ENCODE measurements around the gene ARID3C.

The ARID3C gene

GRCh38 chr9:34627716-34628655 lies 880 bp downstream of the ARID3C start:
- DNase-seq: no peak

- no peak for DNase-seq
Measured at GRCh38 chr9:34625186-34625486, 3.7 kb downstream of the ARID3C start.

- DNase-seq: no peak
Measured at GRCh38 chr9:34624475-34625185, 4.2 kb downstream of the ARID3C start.

GRCh38 chr9:34623374-34624235 lies 5.3 kb downstream of the ARID3C start:
- peak in 1 of 4 experiments; percentile 36 for DNase-seq

GRCh38 chr9:34620061-34620994 lies 8.5 kb downstream of the ARID3C start, which contains the start of gene DCTN3:
Gene DCTN3 (minus strand): TSS chr9:34620495. CDS start chr9:34620464, 31 bp downstream.
- DNase-seq: peak; percentile 69 to 84 (median 74)

- no peak for DNase-seq
Measured at GRCh38 chr9:34615132-34615531, 13.7 kb downstream of the ARID3C start.

- DNase-seq: peak; percentile 21 to 56 (median 42)
Measured at GRCh38 chr9:34612788-34613390, 16.0 kb downstream of the ARID3C start.

GRCh38 chr9:34611811-34612787 lies 16.8 kb downstream of the ARID3C start, which contains the start of gene RPP25L:
Gene RPP25L (minus strand): TSS chr9:34612097. CDS start chr9:34611296, 801 bp downstream.
- DNase-seq: peak; percentile 56 to 86 (median 63)

- no peak for DNase-seq
Measured at GRCh38 chr9:34611251-34611810, 17.5 kb downstream of the ARID3C start.

- no peak for DNase-seq
Measured at GRCh38 chr9:34610434-34611206, 18.2 kb downstream of the ARID3C start.

- DNase-seq: no peak
Measured at GRCh38 chr9:34607331-34607730, 21.5 kb downstream of the ARID3C start.

- no peak for DNase-seq
Measured at GRCh38 chr9:34606905-34607304, 22.0 kb downstream of the ARID3C start.

- no peak for DNase-seq
Measured at GRCh38 chr9:34606190-34606589, 22.7 kb downstream of the ARID3C start.

GRCh38 chr9:34603610-34604231 lies 25.1 kb downstream of the ARID3C start:
- DNase-seq: peak; percentile 59 to 75 (median 70)

- DNase-seq: no peak
Measured at GRCh38 chr9:34601937-34602573, 26.8 kb downstream of the ARID3C start.

GRCh38 chr9:34600908-34601307 lies 28.0 kb downstream of the ARID3C start:
- DNase-seq: no peak

- DNase-seq: no peak
Measured at GRCh38 chr9:34599546-34599945, 29.3 kb downstream of the ARID3C start.

- DNase-seq: no peak
Measured at GRCh38 chr9:34594177-34594576, 34.7 kb downstream of the ARID3C start.
